ENCODE measurements around the gene RPL15.
"Not testable (repeated sequence)": the region's sequence is repeated elsewhere in the genome, so short reads cannot be mapped to it uniquely, and the experiment has no call there.

Gene RPL15

GRCh38 chr3:23880703-23881339 lies 36.1 kb upstream of the RPL15 start:
- no peak for DNase-seq
- no peaks in the 10 kb centered on the region for H3K36me3 ChIP-seq

GRCh38 chr3:23881993-23882392 lies 34.9 kb upstream of the RPL15 start:
- not testable (repeated sequence) for H3K9me3 ChIP-seq; H3K4me1 ChIP-seq; DNase-seq; H3K27me3 ChIP-seq; H3K4me3 ChIP-seq (ENCODE audit: low read depth, low read length); H3K36me3 ChIP-seq

More at GRCh38 chr3:23880703-23881339, 36.1 kb upstream of the RPL15 start:
- Histone ChIP-seq H3K9me3 (no peaks in the 10 kb centered on the region), H3K4me3 (ENCODE audit: low read depth, low read length) (no peak overlapping the region), H3K27me3 (no peaks in the 10 kb centered on the region), H3K4me1 (no peaks in the 10 kb centered on the region)
- TF ChIP-seq CTCF (IDR thresholded peaks at IDR 0.05; ENCODE audit: low read depth, low read length) = no peak

- TF ChIP-seq CTCF (IDR thresholded peaks at IDR 0.05; ENCODE audit: low read depth, low read length) = no peak
- no peak for DNase-seq
- H3K36me3 ChIP-seq = no peaks in the 10 kb centered on the region
- H3K4me1 ChIP-seq = no peaks in the 10 kb centered on the region
- no peaks in the 10 kb centered on the region for H3K27me3 ChIP-seq
- no peak overlapping the region for H3K4me3 ChIP-seq (ENCODE audit: low read depth, low read length)
- no peaks in the 10 kb centered on the region for H3K9me3 ChIP-seq
Observed at GRCh38 chr3:23882487-23882918, 34.4 kb upstream of the RPL15 start.

DNA sequence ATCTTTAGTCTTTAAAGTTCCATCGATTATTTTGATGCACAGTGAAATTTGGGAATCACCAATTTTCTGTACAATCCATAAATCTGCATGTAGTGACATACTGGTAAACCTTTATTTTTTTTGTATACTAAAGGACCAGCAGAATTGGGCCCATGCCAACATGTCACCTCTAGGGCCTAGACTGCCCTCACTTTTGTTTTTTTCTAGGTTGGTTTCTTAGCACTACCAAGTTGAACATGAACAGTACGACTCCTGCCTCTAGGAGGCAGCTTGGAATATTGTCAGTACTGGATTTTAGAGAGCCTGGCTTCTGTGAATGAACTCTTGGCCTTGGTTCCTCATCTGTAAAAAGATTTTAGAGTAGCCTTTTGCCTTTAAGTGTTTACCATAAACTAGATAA lies 32.5 kb upstream of the RPL15 start:
- TF ChIP-seq CTCF (IDR thresholded peaks at IDR 0.05; ENCODE audit: low read depth, low read length) = no peak
- no peak overlapping the region for H3K4me3 ChIP-seq (ENCODE audit: low read depth, low read length)
- H3K27me3 ChIP-seq = no peaks in the 10 kb centered on the region
- no peak for DNase-seq
- no peaks in the 10 kb centered on the region for H3K36me3 ChIP-seq
- H3K9me3 ChIP-seq = no peaks in the 10 kb centered on the region
- H3K4me1 ChIP-seq = no peaks in the 10 kb centered on the region

- no peaks in the 10 kb centered on the region for H3K4me1 ChIP-seq
- no peaks in the 10 kb centered on the region for H3K36me3 ChIP-seq
- DNase-seq = no peak
- no peaks in the 10 kb centered on the region for H3K9me3 ChIP-seq
- no peak for TF ChIP-seq CTCF (IDR thresholded peaks at IDR 0.05; ENCODE audit: low read depth, low read length)
- no peak overlapping the region for H3K4me3 ChIP-seq (ENCODE audit: low read depth, low read length)
- H3K27me3 ChIP-seq = no peaks in the 10 kb centered on the region
Observed at GRCh38 chr3:23885210-23885609, 31.7 kb upstream of the RPL15 start.

- Histone ChIP-seq H3K4me1 (no peaks in the 10 kb centered on the region), H3K36me3 (no peaks in the 10 kb centered on the region), H3K4me3 (ENCODE audit: low read depth, low read length) (no peak overlapping the region), H3K27me3 (no peaks in the 10 kb centered on the region), H3K9me3 (no peaks in the 10 kb centered on the region)
- DNase-seq = no peak
- no peak for TF ChIP-seq CTCF (IDR thresholded peaks at IDR 0.05; ENCODE audit: low read depth, low read length)
Observed at GRCh38 chr3:23886311-23886710, 30.6 kb upstream of the RPL15 start.

Data from BE2C (cell line).